NCI-H748 (cell line): Measurements from ENCODE around the gene HOXB4.
A peak's percentile ranks its signal among the peaks of the same experiment; 100 is the strongest.

Experiments used
- DNase-seq: peaks from one replicate; lab custom pipeline; 2025; ENCODE audit not compliant: unreplicated experiment; lab: John Stamatoyannopoulos, UW

The HOXB4 gene

DNA sequence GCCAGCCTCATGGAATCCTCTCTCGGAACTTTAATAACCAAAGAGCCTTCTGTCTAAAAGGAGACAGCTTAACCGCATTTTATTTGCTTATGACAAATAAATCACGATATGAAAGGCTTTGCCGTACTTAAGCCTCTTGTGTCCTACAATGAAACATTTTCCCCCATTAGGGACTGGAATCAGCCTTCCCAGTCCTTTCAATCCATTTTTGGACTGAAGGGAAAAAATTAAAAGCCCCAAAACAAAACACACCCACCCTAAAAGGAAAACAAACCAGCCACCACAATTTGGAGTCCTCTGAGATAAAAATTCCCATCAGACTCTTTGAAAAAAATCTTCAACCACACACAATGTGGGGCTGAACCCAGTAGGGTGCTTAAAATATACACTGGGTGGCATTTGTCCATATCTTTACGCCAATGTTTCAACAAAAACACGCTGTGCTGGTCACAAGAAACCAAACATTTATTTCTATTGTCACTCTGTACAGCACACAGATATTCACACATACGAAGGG lies 3.0 kb downstream of the HOXB4 start:
- DNase-seq: peak; percentile 56

GRCh38 chr17:48574505-48575065 lies 3.6 kb downstream of the HOXB4 start:
- DNase-seq: no peak

- DNase-seq: no peak
Observed at GRCh38 chr17:48571826-48572417, 6.2 kb downstream of the HOXB4 start.

- DNase-seq: peak; percentile 37
Observed at GRCh38 chr17:48571024-48571818, 6.9 kb downstream of the HOXB4 start.

DNA sequence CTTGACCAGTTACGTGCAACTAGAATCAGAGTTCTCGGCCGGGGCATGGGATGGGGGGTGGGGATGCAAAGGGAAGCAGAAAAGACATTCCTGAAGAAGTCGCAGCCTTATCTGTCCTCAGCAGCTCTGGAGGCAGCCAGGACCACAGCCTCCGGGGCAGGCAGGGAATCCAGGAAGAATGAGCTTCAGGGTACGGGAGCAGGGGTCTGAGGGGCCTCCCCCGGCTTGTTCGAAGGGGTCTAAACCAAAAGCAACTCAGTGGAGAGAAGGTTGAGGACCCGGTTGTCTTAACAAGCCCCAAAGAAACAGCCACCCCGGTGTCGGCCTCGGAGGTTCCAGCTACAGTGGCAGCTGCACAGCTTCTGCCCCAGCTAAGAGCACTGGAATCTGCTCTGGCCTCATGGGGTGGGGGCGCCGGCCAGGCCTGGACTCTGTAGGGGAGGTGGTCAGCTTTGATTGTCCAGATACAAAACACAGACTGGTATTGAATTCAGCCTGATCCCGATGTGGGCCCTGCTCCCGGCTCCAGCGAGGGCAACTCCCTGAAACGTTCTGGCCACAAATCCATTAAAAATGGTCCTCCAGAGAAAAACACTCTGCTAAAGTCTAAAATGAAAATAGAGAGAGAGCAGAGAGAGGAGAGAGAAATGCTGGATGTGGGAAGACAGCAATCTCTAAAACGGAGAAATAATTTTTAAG lies 7.7 kb downstream of the HOXB4 start:
- no peak for DNase-seq

GRCh38 chr17:48569674-48570324 lies 8.4 kb downstream of the HOXB4 start:
- no peak for DNase-seq

- DNase-seq: no peak
Observed at GRCh38 chr17:48569240-48569582, 8.9 kb downstream of the HOXB4 start.

- DNase-seq: peak; percentile 51
Observed at GRCh38 chr17:48568499-48569239, 9.5 kb downstream of the HOXB4 start.

DNA sequence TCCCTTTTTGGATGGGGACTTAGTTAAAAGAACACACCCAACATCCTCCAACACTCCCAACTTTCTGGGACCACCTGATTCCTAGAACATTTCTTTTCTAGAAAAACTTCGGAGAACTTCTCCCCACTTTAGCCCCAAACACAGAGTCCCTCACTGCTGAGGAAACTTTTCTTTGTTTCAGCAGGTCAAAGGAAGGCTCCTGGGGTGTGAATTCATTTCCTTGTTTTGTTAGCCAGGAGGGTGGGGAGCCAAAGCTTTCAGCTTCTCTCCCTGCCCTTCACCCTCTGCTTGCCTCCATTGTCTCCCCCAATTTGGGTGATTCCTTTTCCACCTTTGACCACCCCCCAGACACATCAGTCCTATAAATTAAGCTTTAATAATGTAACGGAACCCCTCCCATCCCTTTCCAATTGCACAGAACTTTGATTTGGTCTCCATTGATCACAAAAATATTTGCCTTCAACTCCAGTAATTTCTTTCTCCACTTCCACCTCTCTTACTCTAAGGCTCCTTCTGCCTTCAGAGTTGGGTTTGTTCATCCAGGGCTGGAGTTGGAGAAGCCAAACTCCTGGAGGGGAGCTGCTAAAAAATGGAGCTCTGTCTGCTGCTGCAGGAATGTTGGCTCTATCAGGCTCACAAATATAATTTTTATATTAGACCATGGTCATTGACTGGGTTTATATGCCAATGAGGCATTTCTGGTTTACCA lies 10.3 kb downstream of the HOXB4 start:
- no peak for DNase-seq

GRCh38 chr17:48567209-48567608 lies 10.9 kb downstream of the HOXB4 start:
- DNase-seq: peak; percentile 53

GRCh38 chr17:48566717-48567116 lies 11.4 kb downstream of the HOXB4 start:
- no peak for DNase-seq

GRCh38 chr17:48565925-48566710 lies 12.0 kb downstream of the HOXB4 start:
- no peak for DNase-seq

GRCh38 chr17:48565022-48565554 lies 13.1 kb downstream of the HOXB4 start:
- DNase-seq: peak; percentile 13

- DNase-seq: peak; percentile 62
Observed at GRCh38 chr17:48564188-48565021, 13.7 kb downstream of the HOXB4 start.

DNA sequence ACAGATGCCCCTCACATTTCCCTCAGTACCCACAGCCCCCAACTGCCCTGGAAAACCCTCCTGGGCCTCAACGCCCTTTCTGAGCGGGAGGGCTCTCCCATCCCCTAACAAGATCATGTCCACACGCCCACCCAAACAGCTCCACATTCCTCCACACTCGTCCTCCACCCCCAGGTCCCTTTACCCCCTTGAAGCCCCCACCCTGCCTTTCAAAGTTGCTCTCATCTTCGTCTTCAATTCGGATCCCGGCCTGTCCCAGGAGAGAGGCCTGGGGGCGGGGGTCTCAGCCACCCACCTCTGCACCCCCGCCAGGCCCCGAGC lies 14.3 kb downstream of the HOXB4 start:
- DNase-seq: no peak

GRCh38 chr17:48563385-48563838 lies 14.7 kb downstream of the HOXB4 start:
- DNase-seq: peak; percentile 39

DNA sequence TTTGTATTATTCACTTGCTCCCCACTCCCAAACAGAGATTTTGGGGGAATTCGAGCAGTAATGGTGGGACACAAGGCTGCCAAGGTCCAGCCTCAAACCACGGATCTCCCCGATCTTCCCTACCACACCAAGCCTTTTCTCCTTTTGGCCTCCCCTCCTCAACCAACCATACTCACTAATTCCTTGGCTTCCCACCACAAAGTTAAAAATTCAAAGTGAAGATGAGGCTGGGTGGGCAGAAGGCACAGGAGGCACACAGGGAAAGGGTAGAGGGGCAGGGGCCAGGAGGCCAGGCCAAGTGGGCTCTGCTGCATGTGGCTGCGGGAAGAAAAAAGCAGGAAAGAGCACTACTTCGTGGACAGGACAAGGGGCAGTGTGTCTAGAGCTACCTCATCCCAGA lies 15.2 kb downstream of the HOXB4 start:
- no peak for DNase-seq
